IMR-90 (cell line): Measurements from ENCODE around the gene ABCC4. TPM values are rescaled to one million over a fixed set of nuclear protein-coding genes. Genes with fewer than 3 reads are reported as not detected.

Experiments used
- ATAC-seq: fragments of 200-7000 bp; cut with Tn5 transposase; 2 replicates; pipeline ENCODE4 v1.9.1; 2020; ENCODE audit warnings: low read depth, mild to moderate bottlenecking, moderate library complexity
- BruUV-seq: library from RNA; stranded (reverse); fragments of 400-500 nt; replicated peaks from 2 replicates; lab custom pipeline; 2021; lab: Mats Ljungman, UMichigan
- CTCF ChIA-PET: fragments of 300-600 bp; formaldehyde crosslinking; extraction: SDS; loops from one replicate; lab custom pipeline; 2021; ENCODE audit warnings: antibody characterized with exemption; lab: Yijun Ruan, JAX
- POLR2A ChIA-PET: fragments of 300-600 bp; sonication (Branson Sonifier 250); formaldehyde crosslinking; loops from one replicate; lab custom pipeline; 2022; ENCODE audit warnings: antibody characterized with exemption; ENCODE audit not compliant: unreplicated experiment; lab: Charles Lee
- DNase-seq: peaks from one replicate; pipeline ENCODE4 v3.0.0; 2013
- H2AFZ ChIP-seq: replicated peaks from 2 replicates; pipeline ENCODE3; 2013; ENCODE audit warnings: low read length, mild to moderate bottlenecking; ENCODE audit not compliant: poor library complexity
- H2AK5ac ChIP-seq: 2 replicates; pipeline ENCODE4 v1.6.1; 2013; ENCODE audit warnings: low read depth, low read length, inconsistent platforms
- H2AK9ac ChIP-seq: replicated peaks from 2 replicates; pipeline ENCODE3; 2013; ENCODE audit warnings: mild to moderate bottlenecking, low read depth, low read length, moderate library complexity; ENCODE audit not compliant: poor library complexity
- H2BK120ac ChIP-seq: 2 replicates; pipeline ENCODE4 v1.6.1; 2013; ENCODE audit warnings: low read depth, low read length, inconsistent platforms
- H2BK15ac ChIP-seq: 3 replicates; pipeline ENCODE4 v1.6.1; 2013; ENCODE audit warnings: low read depth, low read length, inconsistent platforms
- H2BK20ac ChIP-seq: 2 replicates; pipeline ENCODE4 v1.6.1; 2013; ENCODE audit warnings: low read depth, mild to moderate bottlenecking, inconsistent platforms, low read length, moderate library complexity
- H2BK5ac ChIP-seq: 2 replicates; pipeline ENCODE4 v1.6.1; 2013; ENCODE audit warnings: mild to moderate bottlenecking, low read depth, low read length, inconsistent platforms; ENCODE audit not compliant: poor library complexity, severe bottlenecking
- H3K14ac ChIP-seq: replicated peaks from 2 replicates; pipeline ENCODE4 v1.6.1; 2013; ENCODE audit warnings: low read depth, low read length, inconsistent platforms
- H3K18ac ChIP-seq: 2 replicates; pipeline ENCODE4 v1.6.1; 2013; ENCODE audit warnings: low read depth, low read length, control low read depth
- H3K23ac ChIP-seq: 2 replicates; pipeline ENCODE4 v1.6.1; 2013; ENCODE audit warnings: low read depth, low read length, inconsistent platforms
- H3K27ac ChIP-seq: 2 replicates; pipeline ENCODE4 v1.5.1; 2013; ENCODE audit warnings: mild to moderate bottlenecking, control low read depth, low read length; ENCODE audit not compliant: insufficient read depth
- H3K27me3 ChIP-seq: 2 replicates; pipeline ENCODE4 v1.6.1; 2013; ENCODE audit warnings: low read length; ENCODE audit not compliant: control insufficient read depth, insufficient read depth
- H3K36me3 ChIP-seq: 2 replicates; pipeline ENCODE4 v1.6.1; 2013; ENCODE audit warnings: low read length, mixed read lengths; ENCODE audit not compliant: control insufficient read depth, insufficient read depth
- H3K4ac ChIP-seq: 2 replicates; pipeline ENCODE4 v1.6.1; 2013; ENCODE audit warnings: low read depth, low read length, inconsistent platforms
- H3K4me1 ChIP-seq: 2 replicates; pipeline ENCODE4 v1.6.1; 2013; ENCODE audit warnings: low read length, mixed read lengths; ENCODE audit not compliant: control insufficient read depth, insufficient read depth
- H3K4me2 ChIP-seq: 2 replicates; pipeline ENCODE4 v1.6.1; 2013; ENCODE audit warnings: low read depth, mild to moderate bottlenecking, control low read depth, low read length, moderate library complexity
- H3K4me3 ChIP-seq: 2 replicates; pipeline ENCODE4 v1.5.1; 2013; ENCODE audit warnings: low read depth, mild to moderate bottlenecking, control low read depth, low read length, moderate library complexity; ENCODE audit not compliant: insufficient read depth
- H3K56ac ChIP-seq: 2 replicates; pipeline ENCODE4 v1.6.1; 2013; ENCODE audit warnings: low read length, inconsistent platforms; ENCODE audit not compliant: insufficient read depth; ENCODE audit errors: extremely low read depth
- H3K79me1 ChIP-seq, 2 experiments: 2 replicates each; pipeline ENCODE4 v1.6.1; 2013; ENCODE audit warnings: low read length in 2 of 2, inconsistent platforms in 1 of 2, low read depth in 1 of 2
- H3K9ac ChIP-seq: 2 replicates; pipeline ENCODE4 v1.6.1; 2013; ENCODE audit warnings: low read depth, low read length, control low read depth
- H3K9me1 ChIP-seq: 2 replicates; pipeline ENCODE4 v1.6.1; 2013; ENCODE audit warnings: low read length, inconsistent platforms; ENCODE audit not compliant: insufficient read depth
- H3K9me3 ChIP-seq: 2 replicates; pipeline ENCODE4 v1.6.1; 2013; ENCODE audit warnings: low read length; ENCODE audit not compliant: control insufficient read depth, insufficient read depth
- H4K20me1 ChIP-seq: 2 replicates; pipeline ENCODE4 v1.6.1; 2013; ENCODE audit warnings: low read length, inconsistent platforms; ENCODE audit not compliant: insufficient read depth
- H4K5ac ChIP-seq: 2 replicates; pipeline ENCODE4 v1.6.1; 2013; ENCODE audit warnings: mild to moderate bottlenecking, low read depth, low read length, control low read depth
- H4K8ac ChIP-seq, 2 experiments: 2 replicates each; pipeline ENCODE4 v1.6.1; 2013; ENCODE audit warnings: low read depth in 2 of 2, low read length in 2 of 2, control low read depth in 1 of 2, inconsistent platforms in 1 of 2
- H4K91ac ChIP-seq: 2 replicates; pipeline ENCODE4 v1.6.1; 2013; ENCODE audit warnings: low read depth, low read length, inconsistent platforms; ENCODE audit not compliant: insufficient read depth
- BHLHE40 ChIP-seq: fragments of 150-350 bp; IDR thresholded peaks from 2 replicates; pipeline ENCODE4 v1.6.1; 2016; ENCODE audit warnings: mild to moderate bottlenecking, low read depth, low read length
- CEBPB ChIP-seq: IDR thresholded peaks from 2 replicates; pipeline ENCODE4 v1.6.1; 2012; ENCODE audit warnings: low read depth, low read length, improper control_type of control experiment
- FOS ChIP-seq: fragments of 150-350 bp; IDR thresholded peaks from 2 replicates; pipeline ENCODE4 v1.6.1; 2016; ENCODE audit warnings: low read depth, low read length
- MAZ ChIP-seq: IDR thresholded peaks from 2 replicates; pipeline ENCODE4 v1.6.1; 2012; ENCODE audit warnings: low read depth, mild to moderate bottlenecking, low read length, improper control_type of control experiment, moderate library complexity, borderline replicate concordance
- MXI1 ChIP-seq: IDR thresholded peaks from 2 replicates; pipeline ENCODE4 v1.6.1; 2012; ENCODE audit warnings: low read depth, mild to moderate bottlenecking, low read length, moderate library complexity, borderline replicate concordance
- NFE2L2 ChIP-seq: fragments of 150-350 bp; IDR thresholded peaks from 2 replicates; pipeline ENCODE4 v1.6.1; 2016; ENCODE audit warnings: low read depth, mild to moderate bottlenecking, low read length
- POLR2A ChIP-seq: IDR thresholded peaks from 2 replicates; pipeline ENCODE4 v1.6.1; 2012; ENCODE audit warnings: mild to moderate bottlenecking, low read depth, low read length
- RAD21 ChIP-seq: IDR thresholded peaks from 2 replicates; pipeline ENCODE4 v1.6.1; 2012; ENCODE audit warnings: low read length, improper control_type of control experiment
- RCOR1 ChIP-seq: IDR thresholded peaks from 2 replicates; pipeline ENCODE4 v1.6.1; 2012; ENCODE audit warnings: mild to moderate bottlenecking, low read length, improper control_type of control experiment; ENCODE audit not compliant: insufficient replicate concordance
- RFX5 ChIP-seq: IDR thresholded peaks from 2 replicates; pipeline ENCODE4 v1.8.0; 2012; ENCODE audit warnings: low read depth, mild to moderate bottlenecking, low read length, moderate library complexity
- SMC3 ChIP-seq: fragments of 150-350 bp; IDR thresholded peaks from 2 replicates; pipeline ENCODE4 v1.6.1; 2016; ENCODE audit warnings: low read depth, mild to moderate bottlenecking, antibody characterized with exemption, low read length, moderate library complexity
- WGBS, 2 experiments: methylation state at CpG; one replicate each; pipeline versions ENCODE4 v1.1.5 to v1.1.7; 2013; ENCODE audit warnings: missing lambda C conversion rate in 2 of 2; ENCODE audit not compliant: insufficient read length in 1 of 2; ENCODE audit errors: extremely low coverage in 2 of 2; 5-methylcytosine and 5-hydroxymethylcytosine counted together
- dilution Hi-C: fragments of 300-500 bp; cut with HindIII; formaldehyde crosslinking; loops from one replicate; pipeline ENCODE4 v1.14.3; 2018; ENCODE audit warnings: low sequenced_read_pairs; ENCODE audit not compliant: unreplicated experiment
- in situ Hi-C: fragments of 300-500 bp; cut with MboI; formaldehyde crosslinking; loops from 3 replicates; pipeline ENCODE4 v1.14.3; 2019; ENCODE audit warnings: low sequenced_read_pairs, inconsistent platforms, mixed read lengths
- intact Hi-C: fragments of 100-400 bp; cut with micrococcal nuclease; formaldehyde crosslinking; loops from 2 replicates; pipeline ENCODE4 v1.10.0; 2022
- polyA plus RNA-seq, 3 experiments: library from polyadenylated mRNA; depleted of rRNA; stranded (reverse); fragments of >200 nt; gene quantifications; 2 replicates each; pipeline ENCODE4 v1.2.3, GENCODE V29; 2012; ENCODE audit warnings: low replicate concordance in 1 of 3
- total RNA-seq: library from RNA; depleted of rRNA; stranded (reverse); fragments of >200 nt; gene quantifications from 2 replicates; pipeline ENCODE4 v1.2.3, GENCODE V29; 2012
- TF ChIP-seq, protein P1 (sequence below): fragments of 150-350 bp; IDR thresholded peaks from 2 replicates; pipeline ENCODE4 v1.6.1; 2016; ENCODE audit warnings: low read depth, mild to moderate bottlenecking, low read length, moderate library complexity, borderline replicate concordance
- TF ChIP-seq, protein P2 (sequence below): fragments of 150-350 bp; IDR thresholded peaks from 2 replicates; pipeline ENCODE4 v1.6.1; 2017; ENCODE audit warnings: mild to moderate bottlenecking, antibody characterized with exemption, low read length, low read depth
- TF ChIP-seq, protein P3 (sequence below): conservative IDR thresholded peaks from 2 replicates; pipeline ENCODE4 v1.5.1; 2012; ENCODE audit warnings: mild to moderate bottlenecking, low read depth, low read length, improper control_type of control experiment

The ABCC4 gene
- total and polyA plus RNA-seq, 2 of the 4 experiments (the other 2 are of a cell fraction), result 16.6 to 41.4 TPM

DNA sequence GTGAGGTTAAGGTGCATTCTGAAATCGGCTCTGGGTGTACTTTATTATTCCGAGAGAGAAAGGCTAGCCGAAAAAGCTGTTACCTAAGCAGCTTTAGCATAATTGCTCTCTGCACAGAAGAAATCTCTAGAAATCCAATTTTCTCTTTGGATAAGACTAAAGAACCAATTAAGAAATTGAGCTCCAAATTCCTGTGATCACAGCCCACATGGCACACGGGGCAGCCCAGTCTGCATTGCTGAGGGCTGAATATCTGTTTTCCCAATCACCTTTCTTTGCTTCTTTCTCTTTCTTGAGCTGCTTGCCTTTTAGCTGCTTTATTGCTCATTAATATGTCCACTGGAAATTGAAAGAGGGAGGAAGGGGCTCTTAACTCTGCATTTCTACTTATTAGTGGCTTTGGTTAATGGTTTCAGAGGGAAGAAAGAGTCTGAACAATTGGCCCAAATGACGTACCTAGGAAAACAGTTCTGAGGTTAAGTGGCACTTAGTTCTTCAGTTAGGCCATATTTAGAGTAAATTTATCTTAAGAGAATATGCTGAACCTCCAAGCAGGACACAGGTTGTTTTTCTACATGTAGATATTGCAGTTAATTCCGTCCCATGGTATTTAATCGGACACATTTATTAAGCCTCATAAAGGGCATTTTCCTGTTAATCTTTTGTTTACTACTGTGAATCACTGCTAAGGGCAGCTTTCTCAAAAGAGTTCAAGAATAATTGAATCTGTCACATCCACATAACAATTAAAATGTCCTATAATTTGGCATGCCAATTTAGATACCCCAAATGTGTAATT, 265.7 kb downstream of the ABCC4 start:
- peaks cover 35% of the 10 kb centered on the region for H3K36me3 ChIP-seq
- BruUV-seq, result no TSS peak
- H4K91ac ChIP-seq, result no peak overlapping the region
- no peaks in the 10 kb centered on the region for H3K9me1 ChIP-seq
- no peak overlapping the region for H3K9ac ChIP-seq
- no peaks in the 10 kb centered on the region; the same call in 1 of the 2 replicates for H4K20me1 ChIP-seq
- no peak overlapping the region for H2BK15ac ChIP-seq
- H3K56ac ChIP-seq, result no peak overlapping the region
- no peak overlapping the region for H3K4me2 ChIP-seq
- DNase-seq, result no peak
- in situ Hi-C loops, result no loop called here
- dilution Hi-C loops, result no loop called here
- H3K9me3 ChIP-seq, result no peaks in the 10 kb centered on the region
- POLR2A ChIA-PET, result no interaction called here
- no peak overlapping the region for H4K8ac ChIP-seq
- H2AK5ac ChIP-seq, result no peak overlapping the region
- no peak overlapping the region for H3K14ac ChIP-seq
- H3K4me1 ChIP-seq, result peaks cover 7% of the 10 kb centered on the region
- 80% methylated on average over 1 of the region's 7 CpGs; no CpG with 5 or more reads in 1 of the 2 experiments for WGBS, 2 experiments
- no peak overlapping the region for H2BK5ac ChIP-seq
- no peaks in the 10 kb centered on the region; a peak in 1 of 4 replicates for H3K79me1 ChIP-seq
- no peak overlapping the region for H2BK120ac ChIP-seq
- no peak overlapping the region for H2AK9ac ChIP-seq
- H3K27me3 ChIP-seq, result no peaks in the 10 kb centered on the region
- no peak overlapping the region for H3K4me3 ChIP-seq
- no peak overlapping the region for H3K23ac ChIP-seq
- TF ChIP-seq, protein P1, sequence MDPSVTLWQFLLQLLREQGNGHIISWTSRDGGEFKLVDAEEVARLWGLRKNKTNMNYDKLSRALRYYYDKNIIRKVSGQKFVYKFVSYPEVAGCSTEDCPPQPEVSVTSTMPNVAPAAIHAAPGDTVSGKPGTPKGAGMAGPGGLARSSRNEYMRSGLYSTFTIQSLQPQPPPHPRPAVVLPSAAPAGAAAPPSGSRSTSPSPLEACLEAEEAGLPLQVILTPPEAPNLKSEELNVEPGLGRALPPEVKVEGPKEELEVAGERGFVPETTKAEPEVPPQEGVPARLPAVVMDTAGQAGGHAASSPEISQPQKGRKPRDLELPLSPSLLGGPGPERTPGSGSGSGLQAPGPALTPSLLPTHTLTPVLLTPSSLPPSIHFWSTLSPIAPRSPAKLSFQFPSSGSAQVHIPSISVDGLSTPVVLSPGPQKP, result no peak
- TF ChIP-seq RCOR1 (no peak), RFX5 (no peak), POLR2A (no peak), CEBPB (no peak), SMC3 (no peak), MAZ (no peak), FOS (no peak), RAD21 (no peak), MXI1 (no peak), NFE2L2 (no peak), BHLHE40 (no peak)
- TF ChIP-seq, protein P2, sequence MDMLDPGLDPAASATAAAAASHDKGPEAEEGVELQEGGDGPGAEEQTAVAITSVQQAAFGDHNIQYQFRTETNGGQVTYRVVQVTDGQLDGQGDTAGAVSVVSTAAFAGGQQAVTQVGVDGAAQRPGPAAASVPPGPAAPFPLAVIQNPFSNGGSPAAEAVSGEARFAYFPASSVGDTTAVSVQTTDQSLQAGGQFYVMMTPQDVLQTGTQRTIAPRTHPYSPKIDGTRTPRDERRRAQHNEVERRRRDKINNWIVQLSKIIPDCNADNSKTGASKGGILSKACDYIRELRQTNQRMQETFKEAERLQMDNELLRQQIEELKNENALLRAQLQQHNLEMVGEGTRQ, result no peak
- TF ChIP-seq, protein P3, sequence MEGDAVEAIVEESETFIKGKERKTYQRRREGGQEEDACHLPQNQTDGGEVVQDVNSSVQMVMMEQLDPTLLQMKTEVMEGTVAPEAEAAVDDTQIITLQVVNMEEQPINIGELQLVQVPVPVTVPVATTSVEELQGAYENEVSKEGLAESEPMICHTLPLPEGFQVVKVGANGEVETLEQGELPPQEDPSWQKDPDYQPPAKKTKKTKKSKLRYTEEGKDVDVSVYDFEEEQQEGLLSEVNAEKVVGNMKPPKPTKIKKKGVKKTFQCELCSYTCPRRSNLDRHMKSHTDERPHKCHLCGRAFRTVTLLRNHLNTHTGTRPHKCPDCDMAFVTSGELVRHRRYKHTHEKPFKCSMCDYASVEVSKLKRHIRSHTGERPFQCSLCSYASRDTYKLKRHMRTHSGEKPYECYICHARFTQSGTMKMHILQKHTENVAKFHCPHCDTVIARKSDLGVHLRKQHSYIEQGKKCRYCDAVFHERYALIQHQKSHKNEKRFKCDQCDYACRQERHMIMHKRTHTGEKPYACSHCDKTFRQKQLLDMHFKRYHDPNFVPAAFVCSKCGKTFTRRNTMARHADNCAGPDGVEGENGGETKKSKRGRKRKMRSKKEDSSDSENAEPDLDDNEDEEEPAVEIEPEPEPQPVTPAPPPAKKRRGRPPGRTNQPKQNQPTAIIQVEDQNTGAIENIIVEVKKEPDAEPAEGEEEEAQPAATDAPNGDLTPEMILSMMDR, result no peak
- CTCF ChIA-PET, result no interaction called here
- intact Hi-C loops, result no loop called here
- no peak for ATAC-seq
- no peak overlapping the region for H3K27ac ChIP-seq
- H3K18ac ChIP-seq, result no peak overlapping the region
- H3K4ac ChIP-seq, result no peak overlapping the region
- H2AFZ ChIP-seq, result no peak overlapping the region
- H4K5ac ChIP-seq, result no peak overlapping the region
- no peak overlapping the region for H2BK20ac ChIP-seq
